ENCODE results near the gene CCL11.

DNA sequence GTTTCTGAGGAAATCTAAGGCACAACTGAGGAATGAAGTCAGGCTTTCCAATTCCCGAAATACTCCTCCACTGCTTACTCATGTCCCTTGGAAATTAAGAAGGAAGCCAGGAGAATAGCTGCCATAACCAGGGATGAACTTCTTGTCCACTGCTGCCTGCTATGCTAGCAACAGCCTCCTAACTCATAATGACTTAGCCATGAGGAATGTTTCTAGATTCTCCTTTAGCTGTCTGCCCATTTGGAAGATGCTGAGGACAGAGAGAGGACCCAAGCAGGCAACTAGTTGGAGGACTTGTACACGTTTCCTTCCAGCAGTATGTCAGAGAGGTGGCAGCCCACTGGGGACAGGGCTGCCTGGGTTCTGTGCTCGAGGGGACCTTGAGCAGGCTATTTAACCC lies 31.4 kb upstream of the CCL11 start:
- TF ChIP-seq POLR2A (IDR thresholded peaks at IDR 0.05) = no peak
- TF ChIP-seq, protein P1, sequence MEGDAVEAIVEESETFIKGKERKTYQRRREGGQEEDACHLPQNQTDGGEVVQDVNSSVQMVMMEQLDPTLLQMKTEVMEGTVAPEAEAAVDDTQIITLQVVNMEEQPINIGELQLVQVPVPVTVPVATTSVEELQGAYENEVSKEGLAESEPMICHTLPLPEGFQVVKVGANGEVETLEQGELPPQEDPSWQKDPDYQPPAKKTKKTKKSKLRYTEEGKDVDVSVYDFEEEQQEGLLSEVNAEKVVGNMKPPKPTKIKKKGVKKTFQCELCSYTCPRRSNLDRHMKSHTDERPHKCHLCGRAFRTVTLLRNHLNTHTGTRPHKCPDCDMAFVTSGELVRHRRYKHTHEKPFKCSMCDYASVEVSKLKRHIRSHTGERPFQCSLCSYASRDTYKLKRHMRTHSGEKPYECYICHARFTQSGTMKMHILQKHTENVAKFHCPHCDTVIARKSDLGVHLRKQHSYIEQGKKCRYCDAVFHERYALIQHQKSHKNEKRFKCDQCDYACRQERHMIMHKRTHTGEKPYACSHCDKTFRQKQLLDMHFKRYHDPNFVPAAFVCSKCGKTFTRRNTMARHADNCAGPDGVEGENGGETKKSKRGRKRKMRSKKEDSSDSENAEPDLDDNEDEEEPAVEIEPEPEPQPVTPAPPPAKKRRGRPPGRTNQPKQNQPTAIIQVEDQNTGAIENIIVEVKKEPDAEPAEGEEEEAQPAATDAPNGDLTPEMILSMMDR (IDR thresholded peaks at IDR 0.05) = no peak
